GM12873 (cell line): ENCODE measurements around the gene ETV2.

Source experiments
- CTCF ChIP-seq: IDR thresholded peaks from 2 replicates; pipeline ENCODE4 v1.5.1; 2012; ENCODE audit warnings: low read depth, mild to moderate bottlenecking, moderate library complexity, low read length, control low read depth; ENCODE audit not compliant: insufficient read depth; ENCODE audit errors: missing control alignments

ETV2 gene

DNA sequence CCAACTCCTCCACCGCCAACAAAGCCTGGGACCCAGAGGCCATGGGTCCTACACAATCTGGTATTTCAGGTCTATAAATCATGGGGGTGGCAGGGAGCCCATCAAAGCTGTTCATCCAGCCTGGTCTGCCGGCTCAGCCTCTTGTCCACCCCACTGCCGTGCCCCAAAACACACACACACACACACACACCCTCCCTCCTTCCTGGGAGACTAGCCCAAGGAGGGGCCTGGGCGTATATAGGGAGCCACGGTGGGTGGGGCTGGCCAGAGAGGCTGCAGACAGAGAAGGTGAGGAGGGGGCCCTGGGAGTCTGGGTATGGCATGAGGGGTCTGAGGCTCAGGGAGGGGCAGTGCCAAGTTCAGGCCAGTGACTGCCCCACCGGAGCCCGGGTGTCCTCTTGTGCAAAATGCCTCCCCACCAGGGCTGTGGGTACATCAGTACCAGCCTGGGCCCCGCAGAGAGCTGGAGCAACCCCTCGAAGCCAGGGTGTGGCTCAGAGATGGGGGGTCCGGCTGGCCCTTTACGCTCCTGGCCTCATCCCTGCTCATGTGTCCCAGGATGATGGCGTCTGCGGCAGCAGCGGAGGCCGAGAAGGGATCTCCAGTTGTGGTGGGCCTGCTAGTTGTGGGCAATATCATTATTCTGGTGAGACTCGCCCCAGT lies 24.8 kb downstream of the ETV2 start, which contains the start of gene UPK1A:
UPK1A (plus strand) TSS at position 267 of the 663 bp plus-strand sequence; CDS start at position 563, 296 bp downstream.
- TF ChIP-seq CTCF, result no peak

GRCh38 chr19:35669566-35669965 lies 28.0 kb downstream of the ETV2 start:
- TF ChIP-seq CTCF, result no peak

DNA sequence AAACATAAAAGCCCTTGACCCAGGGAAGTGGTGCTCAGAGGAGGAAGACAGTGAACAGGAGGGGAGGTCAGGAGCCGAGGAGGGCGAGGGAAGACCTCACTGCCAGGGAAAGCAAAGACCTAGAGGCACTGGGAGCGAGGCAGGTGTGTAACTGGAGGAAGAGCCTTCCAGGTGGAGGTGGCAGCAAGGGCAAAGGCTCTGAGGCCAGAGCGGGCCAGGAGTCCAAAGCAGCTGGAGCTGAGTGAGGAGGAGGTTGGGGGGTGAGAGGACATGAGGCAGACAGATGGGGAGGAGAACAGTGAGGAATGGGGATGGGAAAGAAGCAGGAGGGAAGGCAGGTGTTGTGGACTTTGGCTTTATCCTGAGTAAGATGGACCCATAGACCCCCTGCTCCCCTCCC lies 28.4 kb downstream of the ETV2 start:
- no peak for TF ChIP-seq CTCF

- TF ChIP-seq CTCF, result no peak
Observed at GRCh38 chr19:35670686-35671085, 29.1 kb downstream of the ETV2 start.

DNA sequence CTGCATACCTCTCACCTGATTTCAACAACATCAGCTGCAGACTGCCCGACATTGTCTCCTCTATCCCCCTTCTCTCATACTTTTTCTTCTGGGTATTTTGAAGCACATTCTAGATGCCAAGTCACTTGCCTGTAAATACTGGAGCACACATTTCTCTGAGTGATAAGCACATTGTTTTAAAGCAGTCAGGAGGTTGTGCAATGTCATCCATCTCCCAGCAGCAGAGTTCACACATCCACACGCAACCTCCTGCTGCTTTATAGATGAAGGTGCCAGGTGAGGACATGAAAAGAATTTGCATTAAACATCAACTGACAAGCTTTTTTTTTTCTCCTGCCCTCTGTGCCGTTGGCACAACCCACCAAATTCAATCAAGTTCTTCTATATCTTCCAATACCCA lies 30.3 kb downstream of the ETV2 start:
- TF ChIP-seq CTCF, result no peak

DNA sequence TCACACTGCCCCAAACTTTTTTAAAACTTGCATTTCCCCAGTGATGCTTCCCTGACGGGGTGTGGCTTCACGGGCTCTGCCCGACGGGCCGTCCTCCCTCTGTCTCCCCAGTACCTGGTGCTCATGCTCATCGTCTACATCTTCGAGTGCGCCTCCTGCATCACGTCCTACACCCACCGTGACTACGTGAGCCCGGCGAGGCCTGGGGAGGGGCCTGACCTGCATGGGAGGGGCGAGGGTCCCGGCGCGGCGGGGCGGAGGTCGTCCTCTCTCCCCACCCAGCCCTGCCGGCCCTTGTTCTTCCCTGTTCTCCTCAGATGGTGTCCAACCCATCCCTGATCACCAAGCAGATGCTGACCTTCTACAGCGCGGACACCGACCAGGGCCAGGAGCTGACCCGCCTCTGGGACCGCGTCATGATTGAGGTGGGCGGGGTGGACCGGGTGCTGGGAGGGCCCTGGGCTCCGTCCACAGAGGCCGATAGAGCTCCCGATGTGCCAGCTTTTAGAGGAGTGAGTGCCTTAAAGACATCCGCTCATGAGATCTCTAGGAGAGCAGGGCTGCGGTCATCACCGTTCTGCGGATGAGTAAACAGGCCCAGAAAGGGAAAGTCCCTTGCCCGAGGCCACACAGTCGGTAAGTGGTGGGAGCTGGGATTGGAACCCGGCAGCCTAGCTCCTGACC lies 31.7 kb downstream of the ETV2 start:
- TF ChIP-seq CTCF, result no peak

DNA sequence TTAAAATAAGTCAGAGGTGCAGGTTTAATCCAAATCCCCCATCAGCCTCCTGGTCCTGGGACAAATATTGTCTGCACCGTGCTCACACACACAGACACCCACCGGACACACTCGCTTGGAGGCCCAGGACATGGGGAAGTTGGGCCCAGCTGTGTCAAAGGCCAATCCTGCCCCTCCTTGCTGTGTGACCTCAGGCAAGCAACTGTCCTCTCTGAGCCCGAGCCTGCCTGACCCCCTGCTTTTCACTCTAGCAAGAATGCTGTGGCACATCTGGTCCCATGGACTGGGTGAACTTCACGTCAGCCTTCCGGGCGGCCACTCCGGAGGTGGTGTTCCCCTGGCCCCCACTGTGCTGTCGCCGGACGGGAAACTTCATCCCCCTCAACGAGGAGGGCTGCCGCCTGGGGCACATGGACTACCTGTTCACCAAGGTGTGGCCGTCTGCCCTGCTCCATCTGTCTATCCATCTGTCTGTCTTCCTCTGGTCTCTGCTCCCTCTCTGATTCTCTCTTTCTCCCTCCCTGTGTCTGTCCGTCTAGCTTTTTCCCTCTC lies 34.1 kb downstream of the ETV2 start:
- TF ChIP-seq CTCF, result no peak
